NB4 (cell line): ENCODE data around the gene TNPO2.

Experiments used
- DNase-seq: peaks from one replicate; pipeline ENCODE4 v3.0.0; 2010; ENCODE audit warnings: low read depth
- H3K4me3 ChIP-seq: one replicate; pipeline ENCODE4 v1.5.1; 2011; ENCODE audit warnings: mild to moderate bottlenecking, low read depth, low read length, moderate library complexity
- MYC ChIP-seq: IDR thresholded peaks from 2 replicates; pipeline ENCODE4 v1.6.1; 2011; ENCODE audit warnings: low read depth, low read length
- POLR2A ChIP-seq: IDR thresholded peaks from 2 replicates; pipeline ENCODE4 v1.6.1; 2011; ENCODE audit warnings: mild to moderate bottlenecking; ENCODE audit not compliant: insufficient read length; ENCODE audit errors: extremely low read depth
- TF ChIP-seq, protein P1 (sequence below): IDR thresholded peaks from 2 replicates; pipeline ENCODE4 v1.6.1; 2011; ENCODE audit warnings: low read depth, low read length
- TF ChIP-seq, protein P2 (sequence below): IDR thresholded peaks from one replicate; pipeline ENCODE4 v1.5.1; 2012; ENCODE audit warnings: low read depth, low read length

TNPO2 gene

DNA sequence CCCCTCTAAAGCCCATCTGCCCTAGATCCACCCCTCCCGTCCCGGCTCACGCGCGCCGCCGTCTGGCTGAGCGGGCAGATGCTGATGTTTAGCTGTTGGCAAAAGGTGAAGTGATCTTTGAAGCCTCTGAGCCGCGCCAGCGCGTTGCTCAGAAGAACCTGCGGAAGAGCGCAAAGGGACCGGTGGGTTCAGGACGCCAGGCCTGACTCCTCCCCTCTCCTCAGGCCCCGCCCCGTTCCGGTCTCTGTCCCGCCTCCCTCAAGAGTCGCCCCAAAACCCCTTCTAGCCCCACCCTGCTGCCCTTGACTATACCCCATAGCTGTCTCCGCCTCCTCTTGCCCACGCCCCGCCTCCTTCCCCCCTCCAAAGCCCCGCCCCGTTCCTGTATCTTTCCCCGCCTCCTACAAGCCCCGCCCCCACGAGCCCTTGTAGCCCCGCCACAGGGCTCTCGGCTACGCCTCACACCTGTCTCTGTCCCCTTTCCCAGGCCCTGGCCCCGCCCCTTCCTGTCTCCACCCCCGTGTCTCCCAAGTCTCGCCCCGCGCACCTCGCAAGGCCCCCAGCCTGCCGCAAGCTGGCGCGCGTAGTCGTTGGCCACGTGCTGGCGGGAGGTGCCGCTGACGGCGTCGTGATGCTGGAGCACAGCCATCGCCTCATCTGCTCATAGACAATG, 66.7 kb downstream of the TNPO2 start:
- no peak overlapping the region for H3K4me3 ChIP-seq
- DNase-seq, result no peak
- TF ChIP-seq, protein P1, sequence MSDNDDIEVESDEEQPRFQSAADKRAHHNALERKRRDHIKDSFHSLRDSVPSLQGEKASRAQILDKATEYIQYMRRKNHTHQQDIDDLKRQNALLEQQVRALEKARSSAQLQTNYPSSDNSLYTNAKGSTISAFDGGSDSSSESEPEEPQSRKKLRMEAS, result no peak
- TF ChIP-seq, protein P2, sequence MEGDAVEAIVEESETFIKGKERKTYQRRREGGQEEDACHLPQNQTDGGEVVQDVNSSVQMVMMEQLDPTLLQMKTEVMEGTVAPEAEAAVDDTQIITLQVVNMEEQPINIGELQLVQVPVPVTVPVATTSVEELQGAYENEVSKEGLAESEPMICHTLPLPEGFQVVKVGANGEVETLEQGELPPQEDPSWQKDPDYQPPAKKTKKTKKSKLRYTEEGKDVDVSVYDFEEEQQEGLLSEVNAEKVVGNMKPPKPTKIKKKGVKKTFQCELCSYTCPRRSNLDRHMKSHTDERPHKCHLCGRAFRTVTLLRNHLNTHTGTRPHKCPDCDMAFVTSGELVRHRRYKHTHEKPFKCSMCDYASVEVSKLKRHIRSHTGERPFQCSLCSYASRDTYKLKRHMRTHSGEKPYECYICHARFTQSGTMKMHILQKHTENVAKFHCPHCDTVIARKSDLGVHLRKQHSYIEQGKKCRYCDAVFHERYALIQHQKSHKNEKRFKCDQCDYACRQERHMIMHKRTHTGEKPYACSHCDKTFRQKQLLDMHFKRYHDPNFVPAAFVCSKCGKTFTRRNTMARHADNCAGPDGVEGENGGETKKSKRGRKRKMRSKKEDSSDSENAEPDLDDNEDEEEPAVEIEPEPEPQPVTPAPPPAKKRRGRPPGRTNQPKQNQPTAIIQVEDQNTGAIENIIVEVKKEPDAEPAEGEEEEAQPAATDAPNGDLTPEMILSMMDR, result no peak
- TF ChIP-seq MYC (no peak), POLR2A (no peak)

DNA sequence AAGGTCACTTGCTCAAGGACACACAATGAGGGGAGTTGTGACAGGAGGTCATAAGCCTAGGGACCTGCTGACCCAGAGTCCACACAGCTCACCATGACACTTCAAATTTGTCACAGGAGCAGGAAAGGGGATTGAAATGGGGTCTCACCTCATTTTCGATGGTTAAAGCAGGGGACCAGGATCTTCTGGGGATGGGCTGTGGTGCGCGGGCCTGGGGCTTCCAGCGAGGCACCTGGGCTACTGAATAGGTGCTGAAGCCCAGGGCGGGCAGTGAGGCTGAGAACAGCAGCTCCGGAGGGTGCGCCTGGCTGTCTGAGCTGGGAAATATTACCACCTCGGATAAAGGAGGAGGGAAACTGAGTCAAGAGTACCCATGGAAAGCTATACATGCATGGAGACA, 68.2 kb downstream of the TNPO2 start:
- TF ChIP-seq, protein P2, result no peak
- TF ChIP-seq MYC, result no peak
- TF ChIP-seq, protein P1, result no peak
- no peak for TF ChIP-seq POLR2A
- H3K4me3 ChIP-seq, result no peak overlapping the region
- DNase-seq, result no peak

DNA sequence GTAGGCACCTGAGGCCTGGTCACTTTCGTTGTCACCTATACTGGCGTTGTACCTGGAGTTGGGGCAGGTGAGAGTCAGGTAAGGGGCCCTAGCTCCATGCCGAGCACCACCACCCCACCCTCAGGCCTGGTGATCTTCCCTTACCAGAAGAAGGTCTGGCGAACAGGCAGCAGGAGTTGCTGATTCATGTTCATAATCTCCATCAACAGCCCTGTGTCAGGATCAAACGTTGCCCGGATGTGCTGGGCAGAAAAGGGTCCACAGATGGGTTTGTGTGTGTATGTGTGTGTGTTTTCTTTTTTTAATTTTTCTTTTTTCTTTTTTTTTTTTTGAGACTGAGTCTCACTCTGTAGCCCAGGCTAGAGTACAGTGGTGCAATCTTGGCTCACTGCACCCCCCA, 71.5 kb downstream of the TNPO2 start:
- no peak for DNase-seq
- TF ChIP-seq, protein P1, result no peak
- TF ChIP-seq POLR2A, result no peak
- TF ChIP-seq, protein P2, result no peak
- no peak for TF ChIP-seq MYC
- no peak overlapping the region for H3K4me3 ChIP-seq

DNA sequence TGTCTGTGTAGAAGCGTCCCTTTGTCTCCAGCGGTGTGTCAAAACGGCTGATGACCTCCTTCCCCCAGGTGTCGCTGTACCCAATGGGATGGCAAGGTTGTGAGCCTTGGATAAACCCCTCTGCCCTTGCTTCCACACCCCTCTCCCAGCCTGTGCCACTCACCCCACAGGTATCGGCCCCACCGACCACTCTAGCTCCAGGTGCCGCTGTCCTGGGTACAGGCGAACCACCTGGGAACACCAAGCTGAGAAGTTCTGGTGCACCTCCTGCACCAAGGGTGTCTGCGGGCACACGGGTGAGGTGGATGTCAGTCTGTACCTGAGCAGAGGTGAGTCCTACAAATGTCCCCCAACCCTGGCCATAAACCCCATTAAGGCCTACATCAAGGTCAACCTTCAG, 73.8 kb downstream of the TNPO2 start:
- TF ChIP-seq MYC, result no peak
- TF ChIP-seq POLR2A, result no peak
- TF ChIP-seq, protein P2, result no peak
- TF ChIP-seq, protein P1, result no peak
- no peak for DNase-seq
- no peak overlapping the region for H3K4me3 ChIP-seq
